K562 (cell line): Measurements from ENCODE around the gene ETS2. TPM values are rescaled to one million over a fixed set of nuclear protein-coding genes. Genes with fewer than 3 reads are reported as not detected.

Experiments
- HNRNPL ChIP-seq: fragments of 200-400 bp; formaldehyde crosslinking; IDR thresholded peaks from 2 replicates; pipeline ENCODE4 v1.6.1; 2017; ENCODE audit warnings: low read depth, mild to moderate bottlenecking, low read length
- RBFOX2 ChIP-seq: fragments of 200-400 bp; formaldehyde crosslinking; IDR thresholded peaks from 2 replicates; pipeline ENCODE4 v1.6.1; 2017; ENCODE audit warnings: low read depth, mild to moderate bottlenecking, low read length, moderate library complexity
- RBM25 ChIP-seq: fragments of 200-400 bp; formaldehyde crosslinking; IDR thresholded peaks from 2 replicates; pipeline ENCODE4 v1.6.1; 2018; ENCODE audit warnings: low read length, low read depth, moderate library complexity; ENCODE audit not compliant: severe bottlenecking
- RHOXF2B ChIP-seq: fragments of 250-450 bp; sonication (Bioruptor Pico); conservative IDR thresholded peaks from 2 replicates; pipeline ENCODE4 v1.5.1; 2021
- ZNF561 ChIP-seq: fragments of 450-650 bp; formaldehyde crosslinking; conservative IDR thresholded peaks from 2 replicates; pipeline ENCODE4 v1.4.0; 2020; ENCODE audit warnings: mild to moderate bottlenecking, moderate library complexity
- polyA plus RNA-seq, 8 experiments: library from polyadenylated mRNA; depleted of rRNA in 4 of 8; stranded (reverse) in 5 of 8; unstranded in 3 of 8; fragments of >200 nt; fragmentation: Nextera tagmentation in 2 of 8; fragmentation: Illumina TruSeq in 1 of 8; extraction: Ambion mirVana in 2 of 8; extraction: Trizol in 1 of 8; gene quantifications; 2 replicates each; pipeline versions ENCODE4 v1.2.1 to v1.2.3, GENCODE V29; 2011 to 2014; ENCODE audit warnings: inconsistent platforms in 1 of 8, missing spikeins in 1 of 8
- total RNA-seq, 7 experiments: library from RNA; depleted of rRNA in 6 of 7; stranded (reverse); fragments of >200 nt in 6 of 7; fragmentation: Illumina TruSeq in 2 of 7; extraction: Trizol in 2 of 7; gene quantifications; 2 replicates each; pipeline versions ENCODE4 v1.2.1 to v1.2.3, GENCODE V29; 2011 to 2021; ENCODE audit warnings: low replicate concordance in 1 of 7
- TF ChIP-seq, protein P1 (sequence below), 2 experiments: fragments of 450-650 bp in 1 of 2; sonication (generic) in 1 of 2; formaldehyde crosslinking in 1 of 2; IDR thresholded peaks in 1 of 2; conservative IDR thresholded peaks in 1 of 2; 2 replicates each; pipeline versions ENCODE4 v1.6.1 to v1.8.1; 2016 to 2023; ENCODE audit warnings: mild to moderate bottlenecking in 2 of 2, moderate library complexity in 2 of 2, inconsistent platforms in 1 of 2, missing genetic modification reagents in 1 of 2
- TF ChIP-seq, protein P2 (sequence below): sonication (generic); formaldehyde crosslinking; IDR thresholded peaks from 2 replicates; pipeline ENCODE4 v1.8.0; 2023; ENCODE audit warnings: missing genetic modification reagents, mild to moderate bottlenecking, borderline replicate concordance
- TF ChIP-seq, protein P3 (sequence below): fragments of 250-450 bp; sonication (Bioruptor Pico); IDR thresholded peaks from 2 replicates; pipeline ENCODE4 v1.5.0; 2021; ENCODE audit warnings: mild to moderate bottlenecking, moderate library complexity

Gene ETS2
- total and polyA plus RNA-seq, 9 of the 15 experiments (the other 6 are each of a cell fraction or from before 2014, with no cell fraction given), result 1.7 to 24.4 (median 12.2) TPM

DNA sequence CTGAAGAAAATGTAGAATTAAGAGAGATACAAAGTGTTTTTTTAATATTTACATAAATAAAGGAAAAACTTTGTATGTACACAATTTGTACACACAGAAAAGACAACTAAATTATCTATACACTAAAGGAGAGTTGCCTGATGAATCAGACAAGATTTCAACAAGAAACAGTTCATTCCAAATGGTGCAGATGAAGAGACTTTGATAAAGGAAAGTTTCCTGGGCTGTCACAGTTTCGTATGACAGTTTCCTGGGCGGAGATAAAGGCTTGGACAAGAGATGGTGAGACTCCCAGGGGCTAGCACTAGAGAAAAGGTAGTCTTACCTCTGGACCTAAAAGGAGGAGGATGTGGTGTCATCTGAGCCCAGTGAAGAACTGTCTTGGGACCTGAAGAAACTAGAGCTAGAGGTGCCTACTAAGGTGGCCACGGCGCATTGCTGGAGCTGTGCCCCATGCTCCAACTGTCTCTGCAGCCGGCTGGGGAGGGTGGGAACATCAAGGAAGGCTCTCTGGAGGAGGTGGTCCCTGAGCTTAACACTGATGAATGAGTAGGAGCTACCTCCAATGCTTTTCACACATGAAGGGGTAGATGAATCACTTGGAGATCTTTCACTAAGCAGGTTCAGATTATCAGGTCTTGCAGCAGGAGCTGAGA lies 32.2 kb downstream of the ETS2 start (continued):
- TF ChIP-seq RHOXF2B (CRISPR knock-in tag), result no peak
- TF ChIP-seq, protein P1, sequence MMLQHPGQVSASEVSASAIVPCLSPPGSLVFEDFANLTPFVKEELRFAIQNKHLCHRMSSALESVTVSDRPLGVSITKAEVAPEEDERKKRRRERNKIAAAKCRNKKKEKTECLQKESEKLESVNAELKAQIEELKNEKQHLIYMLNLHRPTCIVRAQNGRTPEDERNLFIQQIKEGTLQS (IDR thresholded peaks at IDR 0.05), result no peak
- TF ChIP-seq, protein P1 (CRISPR knock-in tag; conservative IDR thresholded peaks at IDR 0.05), result no peak
- TF ChIP-seq, protein P2, sequence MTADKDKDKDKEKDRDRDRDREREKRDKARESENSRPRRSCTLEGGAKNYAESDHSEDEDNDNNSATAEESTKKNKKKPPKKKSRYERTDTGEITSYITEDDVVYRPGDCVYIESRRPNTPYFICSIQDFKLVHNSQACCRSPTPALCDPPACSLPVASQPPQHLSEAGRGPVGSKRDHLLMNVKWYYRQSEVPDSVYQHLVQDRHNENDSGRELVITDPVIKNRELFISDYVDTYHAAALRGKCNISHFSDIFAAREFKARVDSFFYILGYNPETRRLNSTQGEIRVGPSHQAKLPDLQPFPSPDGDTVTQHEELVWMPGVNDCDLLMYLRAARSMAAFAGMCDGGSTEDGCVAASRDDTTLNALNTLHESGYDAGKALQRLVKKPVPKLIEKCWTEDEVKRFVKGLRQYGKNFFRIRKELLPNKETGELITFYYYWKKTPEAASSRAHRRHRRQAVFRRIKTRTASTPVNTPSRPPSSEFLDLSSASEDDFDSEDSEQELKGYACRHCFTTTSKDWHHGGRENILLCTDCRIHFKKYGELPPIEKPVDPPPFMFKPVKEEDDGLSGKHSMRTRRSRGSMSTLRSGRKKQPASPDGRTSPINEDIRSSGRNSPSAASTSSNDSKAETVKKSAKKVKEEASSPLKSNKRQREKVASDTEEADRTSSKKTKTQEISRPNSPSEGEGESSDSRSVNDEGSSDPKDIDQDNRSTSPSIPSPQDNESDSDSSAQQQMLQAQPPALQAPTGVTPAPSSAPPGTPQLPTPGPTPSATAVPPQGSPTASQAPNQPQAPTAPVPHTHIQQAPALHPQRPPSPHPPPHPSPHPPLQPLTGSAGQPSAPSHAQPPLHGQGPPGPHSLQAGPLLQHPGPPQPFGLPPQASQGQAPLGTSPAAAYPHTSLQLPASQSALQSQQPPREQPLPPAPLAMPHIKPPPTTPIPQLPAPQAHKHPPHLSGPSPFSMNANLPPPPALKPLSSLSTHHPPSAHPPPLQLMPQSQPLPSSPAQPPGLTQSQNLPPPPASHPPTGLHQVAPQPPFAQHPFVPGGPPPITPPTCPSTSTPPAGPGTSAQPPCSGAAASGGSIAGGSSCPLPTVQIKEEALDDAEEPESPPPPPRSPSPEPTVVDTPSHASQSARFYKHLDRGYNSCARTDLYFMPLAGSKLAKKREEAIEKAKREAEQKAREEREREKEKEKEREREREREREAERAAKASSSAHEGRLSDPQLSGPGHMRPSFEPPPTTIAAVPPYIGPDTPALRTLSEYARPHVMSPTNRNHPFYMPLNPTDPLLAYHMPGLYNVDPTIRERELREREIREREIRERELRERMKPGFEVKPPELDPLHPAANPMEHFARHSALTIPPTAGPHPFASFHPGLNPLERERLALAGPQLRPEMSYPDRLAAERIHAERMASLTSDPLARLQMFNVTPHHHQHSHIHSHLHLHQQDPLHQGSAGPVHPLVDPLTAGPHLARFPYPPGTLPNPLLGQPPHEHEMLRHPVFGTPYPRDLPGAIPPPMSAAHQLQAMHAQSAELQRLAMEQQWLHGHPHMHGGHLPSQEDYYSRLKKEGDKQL (CRISPR knock-in tag), result no peak
- TF ChIP-seq, protein P3, sequence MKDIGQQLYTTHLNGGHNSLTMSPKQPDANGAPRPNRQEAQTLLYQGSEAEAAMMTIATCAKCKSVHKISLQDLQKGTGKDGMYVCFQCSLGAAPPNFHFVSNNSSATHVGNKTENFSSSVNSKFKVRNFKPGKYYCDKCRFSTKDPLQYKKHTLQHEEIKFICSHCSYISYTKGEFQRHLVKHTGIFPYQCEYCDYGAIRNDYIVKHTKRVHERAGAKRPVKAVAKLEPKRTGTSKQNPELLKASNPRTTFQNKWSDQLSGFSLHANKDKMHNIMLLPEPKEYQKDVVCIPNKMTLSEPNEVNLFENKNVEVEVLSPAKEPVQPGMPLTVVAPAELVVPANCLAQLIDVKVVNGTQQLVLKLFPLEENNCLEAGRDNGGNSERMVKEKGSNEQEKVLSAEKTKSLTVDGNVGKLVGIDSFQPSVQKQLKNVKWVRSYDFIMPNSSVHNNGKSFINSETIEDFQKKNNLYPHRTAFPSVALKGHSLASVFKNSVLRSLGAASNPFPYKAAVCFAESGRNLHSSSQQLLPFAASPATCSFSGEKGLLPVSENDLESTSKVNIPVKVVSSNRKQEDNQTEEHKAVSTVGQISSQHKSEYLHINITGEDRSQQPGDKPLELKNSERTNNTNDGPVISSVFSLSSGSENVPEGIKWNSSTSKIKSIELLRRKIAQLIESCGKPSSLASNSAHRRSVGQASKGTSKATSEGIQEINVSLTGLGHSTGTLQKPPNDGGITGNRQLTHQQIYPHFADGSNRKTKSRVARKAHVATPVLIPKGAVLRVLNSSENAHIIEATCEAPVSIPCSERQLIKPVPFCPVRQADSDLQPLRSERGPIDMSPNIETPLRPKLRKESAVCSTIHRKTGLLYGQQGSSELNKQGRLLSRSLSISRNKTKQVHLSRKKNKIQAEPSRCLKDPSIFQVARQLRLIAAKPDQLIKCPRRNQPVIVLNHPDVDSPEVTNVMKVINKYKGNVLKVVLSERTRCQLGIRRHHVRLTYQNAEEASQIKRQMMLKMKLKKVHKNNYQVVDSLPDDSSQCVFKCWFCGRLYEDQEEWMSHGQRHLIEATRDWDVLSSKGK (CRISPR knock-in tag), result no peak
- no peak for TF ChIP-seq ZNF561 (CRISPR knock-in tag)
- TF ChIP-seq HNRNPL, result no peak
- no peak for TF ChIP-seq RBFOX2
- TF ChIP-seq RBM25, result no peak
